Measurements from ENCODE around the gene DDIAS. TPM values are rescaled to one million over a fixed set of nuclear protein-coding genes. Genes with fewer than 3 reads are reported as not detected.

Gene DDIAS
- total RNA-seq, 1 donor, result 14.3 TPM

GRCh38 chr11:82859750-82860149 is 41.8 kb upstream of the DDIAS start:
- no peak overlapping the region for H3K4me3 ChIP-seq (ENCODE audit: low read depth, low read length)
- TF ChIP-seq, protein P1, sequence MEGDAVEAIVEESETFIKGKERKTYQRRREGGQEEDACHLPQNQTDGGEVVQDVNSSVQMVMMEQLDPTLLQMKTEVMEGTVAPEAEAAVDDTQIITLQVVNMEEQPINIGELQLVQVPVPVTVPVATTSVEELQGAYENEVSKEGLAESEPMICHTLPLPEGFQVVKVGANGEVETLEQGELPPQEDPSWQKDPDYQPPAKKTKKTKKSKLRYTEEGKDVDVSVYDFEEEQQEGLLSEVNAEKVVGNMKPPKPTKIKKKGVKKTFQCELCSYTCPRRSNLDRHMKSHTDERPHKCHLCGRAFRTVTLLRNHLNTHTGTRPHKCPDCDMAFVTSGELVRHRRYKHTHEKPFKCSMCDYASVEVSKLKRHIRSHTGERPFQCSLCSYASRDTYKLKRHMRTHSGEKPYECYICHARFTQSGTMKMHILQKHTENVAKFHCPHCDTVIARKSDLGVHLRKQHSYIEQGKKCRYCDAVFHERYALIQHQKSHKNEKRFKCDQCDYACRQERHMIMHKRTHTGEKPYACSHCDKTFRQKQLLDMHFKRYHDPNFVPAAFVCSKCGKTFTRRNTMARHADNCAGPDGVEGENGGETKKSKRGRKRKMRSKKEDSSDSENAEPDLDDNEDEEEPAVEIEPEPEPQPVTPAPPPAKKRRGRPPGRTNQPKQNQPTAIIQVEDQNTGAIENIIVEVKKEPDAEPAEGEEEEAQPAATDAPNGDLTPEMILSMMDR (IDR thresholded peaks at IDR 0.05; ENCODE audit: insufficient read depth, low read length), result no peak
- peak; percentile 15 for DNase-seq (ENCODE audit: low read depth)

GRCh38 chr11:82862379-82862778 is 39.2 kb upstream of the DDIAS start:
- H3K4me3 ChIP-seq (ENCODE audit: low read depth, low read length), result no peak overlapping the region
- DNase-seq (ENCODE audit: low read depth), result no peak
- TF ChIP-seq, protein P1 (IDR thresholded peaks at IDR 0.05; ENCODE audit: insufficient read depth, low read length), result no peak

GRCh38 chr11:82863209-82863608 is 38.3 kb upstream of the DDIAS start:
- no peak overlapping the region for H3K4me3 ChIP-seq (ENCODE audit: low read depth, low read length)
- TF ChIP-seq, protein P1 (IDR thresholded peaks at IDR 0.05; ENCODE audit: insufficient read depth, low read length), result no peak
- no peak for DNase-seq (ENCODE audit: low read depth)

GRCh38 chr11:82864268-82864667 is 37.3 kb upstream of the DDIAS start:
- TF ChIP-seq, protein P1 (IDR thresholded peaks at IDR 0.05; ENCODE audit: insufficient read depth, low read length), result peak; percentile 75
- H3K4me3 ChIP-seq (ENCODE audit: low read depth, low read length), result no peak overlapping the region
- DNase-seq (ENCODE audit: low read depth), result peak; percentile 60

GRCh38 chr11:82865841-82866240 is 35.7 kb upstream of the DDIAS start:
- no peak overlapping the region for H3K4me3 ChIP-seq (ENCODE audit: low read depth, low read length)
- TF ChIP-seq, protein P1 (IDR thresholded peaks at IDR 0.05; ENCODE audit: insufficient read depth, low read length), result no peak
- no peak for DNase-seq (ENCODE audit: low read depth)

DNA sequence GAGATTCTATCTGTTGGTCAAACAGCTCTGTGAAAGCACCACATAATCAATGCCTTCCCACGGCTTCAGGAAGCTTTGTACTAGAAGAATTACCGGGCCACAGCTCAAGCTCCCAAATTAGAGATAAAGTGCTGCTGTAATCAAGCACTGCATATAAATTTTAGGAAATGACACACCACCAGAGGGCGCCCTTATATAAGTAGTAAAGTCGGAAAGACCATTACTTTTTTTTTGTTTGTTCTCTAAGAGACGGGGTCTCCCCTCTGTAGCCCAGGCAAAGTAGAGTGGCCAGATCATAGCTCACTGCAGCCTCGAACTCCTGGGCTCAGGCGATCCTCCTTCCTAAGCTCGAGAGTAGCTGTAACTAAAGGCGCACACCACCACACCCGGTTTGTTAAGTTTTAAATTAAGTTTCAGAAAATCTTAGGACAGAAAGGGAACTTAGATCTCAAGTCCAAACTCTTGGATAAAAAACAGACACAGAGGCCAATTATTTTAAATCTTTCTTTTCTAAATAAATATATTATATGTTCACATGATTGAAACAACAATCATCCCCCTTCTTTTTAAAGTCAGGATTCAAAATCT is 33.9 kb upstream of the DDIAS start:
- H3K4me3 ChIP-seq (ENCODE audit: low read depth, low read length), result peak overlapping the region; percentile 46
- TF ChIP-seq, protein P1 (IDR thresholded peaks at IDR 0.05; ENCODE audit: insufficient read depth, low read length), result peak; percentile 59
- peak; percentile 89 for DNase-seq (ENCODE audit: low read depth)

DNA sequence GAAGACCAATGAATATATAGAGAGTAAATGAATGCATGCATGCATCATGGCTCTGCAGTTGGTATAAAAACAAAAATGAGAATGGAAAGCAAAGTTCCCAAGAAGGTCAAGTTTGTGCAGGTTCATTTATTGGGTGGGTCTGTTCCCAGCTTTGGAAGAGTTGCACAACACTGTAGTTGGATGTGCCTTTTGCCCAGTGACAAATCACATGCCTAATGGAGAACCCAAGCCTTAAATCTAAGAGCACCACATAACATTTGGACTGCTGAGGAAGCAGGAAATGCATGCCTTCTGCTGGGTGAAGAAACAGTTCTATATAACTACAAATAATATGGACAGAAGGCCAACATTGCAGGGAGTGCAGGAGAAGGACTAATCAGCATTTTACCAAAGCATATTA is 31.9 kb upstream of the DDIAS start:
- TF ChIP-seq, protein P1 (IDR thresholded peaks at IDR 0.05; ENCODE audit: insufficient read depth, low read length), result no peak
- peak; percentile 22 for DNase-seq (ENCODE audit: low read depth)

More for the DNA sequence above, 31.9 kb upstream of the DDIAS start:
- no peak overlapping the region for H3K4me3 ChIP-seq (ENCODE audit: low read depth, low read length)

Data from fibroblast of the aortic adventitia (primary cell).